Measurements from ENCODE around the gene TM2D3. TPM values are rescaled to one million over a fixed set of nuclear protein-coding genes. Genes with fewer than 3 reads are reported as not detected.

Gene TM2D3
- total RNA-seq, 1 donor from 2014 or later = 39.0 TPM

- TF ChIP-seq CTCF (IDR thresholded peaks at IDR 0.05) (no peak), POLR2AphosphoS5 (IDR thresholded peaks at IDR 0.05; ENCODE audit: insufficient read depth in 1 of 2, low read depth in 1 of 2) (no peak), POLR2A (IDR thresholded peaks at IDR 0.05) (no peak)
- no peaks in the 10 kb centered on the region for H3K36me3 ChIP-seq
- DNase-seq (ENCODE audit: extremely low spot score in 2 of 2) = no peak
- peaks cover 11% of the 10 kb centered on the region for H3K4me1 ChIP-seq
- H3K9me3 ChIP-seq = no peaks in the 10 kb centered on the region
- no peak overlapping the region for H3K27ac ChIP-seq
- no peaks in the 10 kb centered on the region for H3K27me3 ChIP-seq
- intact Hi-C loops (cut with DNase I) = no loop called here
- H3K4me3 ChIP-seq = no peak overlapping the region
Measured at GRCh38 chr15:101620671-101621070, 31.5 kb downstream of the TM2D3 start.

GRCh38 chr15:101619615-101619865 is 32.6 kb downstream of the TM2D3 start:
- Histone ChIP-seq H3K4me3 (no peak overlapping the region), H3K36me3 (no peaks in the 10 kb centered on the region), H3K27ac (no peak overlapping the region), H3K9me3 (no peaks in the 10 kb centered on the region), H3K4me1 (peaks cover 14% of the 10 kb centered on the region), H3K27me3 (no peaks in the 10 kb centered on the region)
- DNase-seq (ENCODE audit: extremely low spot score in 2 of 2) = no peak
- TF ChIP-seq POLR2AphosphoS5 (IDR thresholded peaks at IDR 0.05; ENCODE audit: insufficient read depth in 1 of 2, low read depth in 1 of 2) (no peak), CTCF (IDR thresholded peaks at IDR 0.05) (no peak), POLR2A (IDR thresholded peaks at IDR 0.05) (no peak)
- intact Hi-C loops (cut with DNase I) = no loop called here

- TF ChIP-seq CTCF (IDR thresholded peaks at IDR 0.05) (no peak), POLR2A (IDR thresholded peaks at IDR 0.05) (no peak), POLR2AphosphoS5 (IDR thresholded peaks at IDR 0.05; ENCODE audit: insufficient read depth in 1 of 2, low read depth in 1 of 2) (no peak)
- Histone ChIP-seq H3K4me3 (no peak overlapping the region), H3K9me3 (no peaks in the 10 kb centered on the region), H3K27ac (no peak overlapping the region), H3K27me3 (no peaks in the 10 kb centered on the region), H3K36me3 (no peaks in the 10 kb centered on the region), H3K4me1 (peaks cover 14% of the 10 kb centered on the region)
- peak in 1 of 2 donors; percentile 70 for DNase-seq (ENCODE audit: extremely low spot score in 2 of 2)
- intact Hi-C loops (cut with DNase I) = no loop called here
Measured at GRCh38 chr15:101618851-101619614, 33.1 kb downstream of the TM2D3 start.

GRCh38 chr15:101618076-101618475 is 34.1 kb downstream of the TM2D3 start:
- Histone ChIP-seq H3K27ac (no peak overlapping the region), H3K9me3 (no peaks in the 10 kb centered on the region), H3K4me3 (no peak overlapping the region), H3K4me1 (peaks cover 21% of the 10 kb centered on the region), H3K36me3 (no peaks in the 10 kb centered on the region), H3K27me3 (no peaks in the 10 kb centered on the region)
- intact Hi-C loops (cut with DNase I) = no loop called here
- DNase-seq (ENCODE audit: extremely low spot score in 2 of 2) = no peak
- no peak for TF ChIP-seq POLR2AphosphoS5 (IDR thresholded peaks at IDR 0.05; ENCODE audit: insufficient read depth in 1 of 2, low read depth in 1 of 2)

GRCh38 chr15:101617390-101617965 is 34.7 kb downstream of the TM2D3 start:
- no peaks in the 10 kb centered on the region for H3K27me3 ChIP-seq
- no peak for DNase-seq (ENCODE audit: extremely low spot score in 2 of 2)
- H3K9me3 ChIP-seq = no peaks in the 10 kb centered on the region
- intact Hi-C loops (cut with DNase I) = no loop called here
- TF ChIP-seq POLR2AphosphoS5 (IDR thresholded peaks at IDR 0.05; ENCODE audit: insufficient read depth in 1 of 2, low read depth in 1 of 2) (no peak), POLR2A (IDR thresholded peaks at IDR 0.05) (no peak)
- H3K4me1 ChIP-seq = peaks cover 21% of the 10 kb centered on the region
- H3K36me3 ChIP-seq = no peaks in the 10 kb centered on the region
- H3K27ac ChIP-seq = no peak overlapping the region
- H3K4me3 ChIP-seq = no peak overlapping the region
